Measurements from ENCODE around the gene XYLB. TPM values are rescaled to one million over a fixed set of nuclear protein-coding genes. Genes with fewer than 3 reads are reported as not detected.

The XYLB gene
- total RNA-seq, 1 donor = 10.1 TPM

DNA sequence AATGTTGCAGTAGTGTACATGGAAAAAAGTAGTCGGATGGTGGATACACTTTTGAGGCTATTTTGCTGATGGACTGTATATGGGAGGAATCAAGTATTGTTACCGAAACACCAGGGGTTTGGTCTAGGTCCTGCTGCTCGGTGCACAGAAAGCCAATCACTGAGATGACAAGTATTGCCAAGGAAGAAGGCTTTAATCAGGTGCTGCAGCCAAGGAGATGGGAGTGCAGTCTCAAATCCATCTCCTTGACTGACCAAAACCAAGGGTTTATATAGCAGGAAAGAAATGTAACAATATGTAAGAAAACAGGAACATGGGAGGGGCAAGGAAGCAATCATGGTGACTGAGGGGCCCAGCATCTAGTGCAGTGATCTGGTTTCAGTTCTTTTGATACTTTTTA is 104.3 kb downstream of the XYLB start:
- no peak overlapping the region for H3K27ac ChIP-seq (ENCODE audit: low read depth, low read length)
- no peak for DNase-seq (ENCODE audit: insufficient read length, low spot score, missing footprints)
- TF ChIP-seq, protein P1, sequence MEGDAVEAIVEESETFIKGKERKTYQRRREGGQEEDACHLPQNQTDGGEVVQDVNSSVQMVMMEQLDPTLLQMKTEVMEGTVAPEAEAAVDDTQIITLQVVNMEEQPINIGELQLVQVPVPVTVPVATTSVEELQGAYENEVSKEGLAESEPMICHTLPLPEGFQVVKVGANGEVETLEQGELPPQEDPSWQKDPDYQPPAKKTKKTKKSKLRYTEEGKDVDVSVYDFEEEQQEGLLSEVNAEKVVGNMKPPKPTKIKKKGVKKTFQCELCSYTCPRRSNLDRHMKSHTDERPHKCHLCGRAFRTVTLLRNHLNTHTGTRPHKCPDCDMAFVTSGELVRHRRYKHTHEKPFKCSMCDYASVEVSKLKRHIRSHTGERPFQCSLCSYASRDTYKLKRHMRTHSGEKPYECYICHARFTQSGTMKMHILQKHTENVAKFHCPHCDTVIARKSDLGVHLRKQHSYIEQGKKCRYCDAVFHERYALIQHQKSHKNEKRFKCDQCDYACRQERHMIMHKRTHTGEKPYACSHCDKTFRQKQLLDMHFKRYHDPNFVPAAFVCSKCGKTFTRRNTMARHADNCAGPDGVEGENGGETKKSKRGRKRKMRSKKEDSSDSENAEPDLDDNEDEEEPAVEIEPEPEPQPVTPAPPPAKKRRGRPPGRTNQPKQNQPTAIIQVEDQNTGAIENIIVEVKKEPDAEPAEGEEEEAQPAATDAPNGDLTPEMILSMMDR (IDR thresholded peaks at IDR 0.05; ENCODE audit: extremely low read depth, low read depth, low read length) = no peak
- no peak overlapping the region for H3K4me3 ChIP-seq (ENCODE audit: insufficient read depth, low read length)
- H4K20me1 ChIP-seq (ENCODE audit: insufficient read depth, low read length) = peaks cover 4% of the 10 kb centered on the region
- no peaks in the 10 kb centered on the region for H3K36me3 ChIP-seq (ENCODE audit: insufficient read depth, low read length)
- no peaks in the 10 kb centered on the region for H3K79me2 ChIP-seq (ENCODE audit: insufficient read depth, low read length)
- no peak overlapping the region for H3K4me2 ChIP-seq (ENCODE audit: insufficient read depth, low read length)
- no peaks in the 10 kb centered on the region for H3K27me3 ChIP-seq (ENCODE audit: insufficient read depth, low read length)
- peaks cover 10% of the 10 kb centered on the region for H3K4me1 ChIP-seq (ENCODE audit: insufficient read depth, low read length)
- no peaks in the 10 kb centered on the region for H3K9me3 ChIP-seq (ENCODE audit: low read depth, low read length)
- no peak overlapping the region for H2AFZ ChIP-seq (ENCODE audit: low read length)

- Histone ChIP-seq H3K4me2 (ENCODE audit: insufficient read depth, low read length) (peak within 1 kb of the TSS; percentile 90), H3K4me1 (ENCODE audit: insufficient read depth, low read length) (peaks cover 11% of the 10 kb centered on the region), H3K4me3 (ENCODE audit: insufficient read depth, low read length) (peak within 1 kb of the TSS; percentile 75), H3K79me2 (ENCODE audit: insufficient read depth, low read length) (peaks cover 4% of the 10 kb centered on the region), H3K27ac (ENCODE audit: low read depth, low read length) (no peak within 1 kb of the TSS), H4K20me1 (ENCODE audit: insufficient read depth, low read length) (peaks cover 8% of the 10 kb centered on the region), H3K27me3 (ENCODE audit: insufficient read depth, low read length) (no peaks in the 10 kb centered on the region), H2AFZ (ENCODE audit: low read length) (peak within 1 kb of the TSS; percentile 32), H3K9me3 (ENCODE audit: low read depth, low read length) (no peaks in the 10 kb centered on the region), H3K36me3 (ENCODE audit: insufficient read depth, low read length) (no peaks in the 10 kb centered on the region)
- peak; percentile 97 for DNase-seq (ENCODE audit: insufficient read length, low spot score, missing footprints)
- TF ChIP-seq, protein P1 (IDR thresholded peaks at IDR 0.05; ENCODE audit: extremely low read depth, low read depth, low read length) = no peak
Measured at GRCh38 chr3:38453075-38453912, 106.7 kb downstream of the XYLB start, which contains the start of gene ACVR2B. TSS of gene ACVR2B (plus strand) at chr3:38453890. CDS start at chr3:38454323, 433 bp downstream.

GRCh38 chr3:38453913-38454177 is 107.3 kb downstream of the XYLB start:
- DNase-seq (ENCODE audit: insufficient read length, low spot score, missing footprints) = peak; percentile 96
- TF ChIP-seq, protein P1 (IDR thresholded peaks at IDR 0.05; ENCODE audit: extremely low read depth, low read depth, low read length) = no peak
- Histone ChIP-seq H3K4me1 (ENCODE audit: insufficient read depth, low read length) (peaks cover 15% of the 10 kb centered on the region), H3K4me3 (ENCODE audit: insufficient read depth, low read length) (peak overlapping the region; percentile 75), H3K79me2 (ENCODE audit: insufficient read depth, low read length) (peaks cover 4% of the 10 kb centered on the region), H3K36me3 (ENCODE audit: insufficient read depth, low read length) (no peaks in the 10 kb centered on the region), H3K27me3 (ENCODE audit: insufficient read depth, low read length) (no peaks in the 10 kb centered on the region), H2AFZ (ENCODE audit: low read length) (no peak overlapping the region), H3K4me2 (ENCODE audit: insufficient read depth, low read length) (peak overlapping the region; percentile 90), H4K20me1 (ENCODE audit: insufficient read depth, low read length) (peaks cover 8% of the 10 kb centered on the region), H3K27ac (ENCODE audit: low read depth, low read length) (no peak overlapping the region), H3K9me3 (ENCODE audit: low read depth, low read length) (no peaks in the 10 kb centered on the region)

GRCh38 chr3:38454178-38454883 is 107.7 kb downstream of the XYLB start:
- H3K27ac ChIP-seq (ENCODE audit: low read depth, low read length) = no peak overlapping the region

More at GRCh38 chr3:38454178-38454883, 107.7 kb downstream of the XYLB start:
- peak overlapping the region; percentile 75 for H3K4me3 ChIP-seq (ENCODE audit: insufficient read depth, low read length)
- H4K20me1 ChIP-seq (ENCODE audit: insufficient read depth, low read length) = peaks cover 8% of the 10 kb centered on the region
- no peaks in the 10 kb centered on the region for H3K27me3 ChIP-seq (ENCODE audit: insufficient read depth, low read length)
- H3K36me3 ChIP-seq (ENCODE audit: insufficient read depth, low read length) = no peaks in the 10 kb centered on the region
- TF ChIP-seq, protein P1 (IDR thresholded peaks at IDR 0.05; ENCODE audit: extremely low read depth, low read depth, low read length) = no peak
- DNase-seq (ENCODE audit: insufficient read length, low spot score, missing footprints) = peak; percentile 91
- peaks cover 20% of the 10 kb centered on the region for H3K4me1 ChIP-seq (ENCODE audit: insufficient read depth, low read length)
- no peak overlapping the region for H2AFZ ChIP-seq (ENCODE audit: low read length)
- peak overlapping the region; percentile 90 for H3K4me2 ChIP-seq (ENCODE audit: insufficient read depth, low read length)
- H3K79me2 ChIP-seq (ENCODE audit: insufficient read depth, low read length) = peaks cover 4% of the 10 kb centered on the region
- H3K9me3 ChIP-seq (ENCODE audit: low read depth, low read length) = no peaks in the 10 kb centered on the region

Data from osteoblast (primary cell).